Stimulated activated CD8-positive, alpha-beta memory T cell treated with anti-CD3 and anti-CD28 coated beads, Interleukin-4, amount 100 ng/mL, for 4 hours (primary cell): ENCODE data around the gene YPEL3.
A peak's percentile ranks its signal among the peaks of the same experiment; 100 is the strongest.

Experiments
- DNase-seq, 2 donors: peaks; one replicate each; pipeline ENCODE4 v3.0.0-alpha.2; 2020; ENCODE audit warnings: low read depth in 2 of 2, low spot score in 1 of 2

Gene YPEL3

DNA sequence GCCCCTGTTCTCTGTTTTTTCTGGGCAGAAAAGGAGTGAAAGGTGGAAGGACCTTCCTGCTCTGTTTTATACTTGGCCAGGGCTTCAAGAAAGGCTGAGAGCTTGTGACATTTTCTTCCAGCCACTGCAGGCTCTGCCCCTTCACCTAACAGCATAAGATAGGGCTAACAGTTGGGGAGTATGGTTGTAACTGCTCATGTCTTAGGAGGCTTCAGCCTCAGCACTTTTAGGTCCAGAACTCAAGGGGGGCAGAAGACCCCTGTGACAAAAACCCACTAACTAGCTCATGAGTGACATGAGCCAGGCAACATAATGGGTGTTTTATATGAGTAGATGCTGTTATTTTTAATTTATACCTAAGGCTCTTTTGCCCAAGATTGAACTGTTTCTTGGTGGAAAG is 25.5 kb downstream of the YPEL3 start:
- DNase-seq, result no peak

DNA sequence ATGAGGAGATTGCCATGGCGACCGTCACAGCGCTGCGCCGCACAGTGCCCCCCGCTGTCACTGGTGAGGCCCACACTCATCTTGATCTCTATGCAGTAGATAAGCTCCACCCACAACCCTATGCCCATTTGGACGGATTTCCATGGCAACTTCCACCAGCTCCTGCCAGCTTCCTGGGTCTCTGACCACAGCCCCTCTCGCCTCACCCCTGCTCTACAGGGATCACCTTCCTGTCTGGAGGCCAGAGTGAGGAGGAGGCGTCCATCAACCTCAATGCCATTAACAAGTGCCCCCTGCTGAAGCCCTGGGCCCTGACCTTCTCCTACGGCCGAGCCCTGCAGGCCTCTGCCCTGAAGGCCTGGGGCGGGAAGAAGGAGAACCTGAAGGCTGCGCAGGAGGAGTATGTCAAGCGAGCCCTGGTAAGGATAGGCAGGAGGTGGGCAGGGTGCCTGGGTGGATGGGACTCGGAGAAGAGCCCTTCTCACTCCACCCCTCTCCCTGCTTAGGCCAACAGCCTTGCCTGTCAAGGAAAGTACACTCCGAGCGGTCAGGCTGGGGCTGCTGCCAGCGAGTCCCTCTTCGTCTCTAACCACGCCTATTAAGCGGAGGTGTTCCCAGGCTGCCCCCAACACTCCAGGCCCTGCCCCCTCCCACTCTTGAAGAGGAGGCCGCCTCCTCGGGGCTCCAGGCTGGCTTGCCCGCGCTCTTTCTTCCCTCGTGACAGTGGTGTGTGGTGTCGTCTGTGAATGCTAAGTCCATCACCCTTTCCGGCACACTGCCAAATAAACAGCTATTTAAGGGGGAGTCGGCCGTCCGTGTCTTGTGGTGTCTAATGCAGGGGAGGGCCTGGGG is 26.2 kb downstream of the YPEL3 start:
- no peak for DNase-seq

DNA sequence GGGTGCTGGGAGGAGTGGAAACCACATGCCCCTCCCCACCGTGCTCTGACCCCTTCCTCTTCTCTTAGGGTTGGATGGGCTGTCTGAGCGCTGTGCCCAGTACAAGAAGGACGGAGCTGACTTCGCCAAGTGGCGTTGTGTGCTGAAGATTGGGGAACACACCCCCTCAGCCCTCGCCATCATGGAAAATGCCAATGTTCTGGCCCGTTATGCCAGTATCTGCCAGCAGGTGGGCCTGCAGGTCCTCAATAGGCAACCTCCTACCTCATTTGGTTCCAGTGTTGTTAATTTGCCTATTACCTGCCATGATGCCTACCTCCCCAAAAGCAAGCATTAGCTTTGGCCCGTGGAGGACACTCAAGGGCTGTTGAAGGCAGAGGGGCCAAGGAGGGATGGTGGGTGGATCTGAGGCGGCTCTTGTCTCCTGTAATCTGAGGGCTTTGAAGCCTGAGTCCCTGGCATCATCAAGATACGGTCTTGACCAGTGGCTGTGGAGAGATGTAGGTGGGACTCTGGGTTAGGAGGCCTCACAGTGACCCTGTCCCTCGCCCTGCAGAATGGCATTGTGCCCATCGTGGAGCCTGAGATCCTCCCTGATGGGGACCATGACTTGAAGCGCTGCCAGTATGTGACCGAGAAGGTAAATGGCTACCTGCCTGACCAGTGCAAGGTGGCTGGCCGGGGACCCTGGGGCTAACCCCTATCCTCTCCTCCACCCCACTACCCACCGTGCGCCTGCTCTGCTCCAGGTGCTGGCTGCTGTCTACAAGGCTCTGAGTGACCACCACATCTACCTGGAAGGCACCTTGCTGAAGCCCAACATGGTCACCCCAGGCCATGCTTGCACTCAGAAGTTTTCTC is 27.0 kb downstream of the YPEL3 start:
- DNase-seq, result no peak

DNA sequence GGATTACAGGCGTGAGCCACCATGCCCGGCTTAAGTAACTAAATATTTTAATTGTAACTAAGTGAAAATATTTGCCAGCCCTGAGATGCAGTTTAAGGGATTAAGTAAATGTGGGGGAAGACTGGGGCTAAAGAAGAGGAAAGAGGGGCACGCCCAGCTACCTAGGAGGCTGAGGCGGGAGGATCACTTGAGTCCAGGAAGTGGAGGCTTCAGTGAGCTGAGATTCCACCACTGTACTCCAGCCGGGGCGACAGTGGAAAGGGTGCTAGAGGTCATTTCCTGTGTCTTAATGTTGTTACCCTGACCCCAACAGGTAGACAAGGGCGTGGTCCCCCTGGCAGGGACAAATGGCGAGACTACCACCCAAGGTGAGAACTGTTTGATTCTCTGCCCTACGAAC is 27.7 kb downstream of the YPEL3 start:
- no peak for DNase-seq

DNA sequence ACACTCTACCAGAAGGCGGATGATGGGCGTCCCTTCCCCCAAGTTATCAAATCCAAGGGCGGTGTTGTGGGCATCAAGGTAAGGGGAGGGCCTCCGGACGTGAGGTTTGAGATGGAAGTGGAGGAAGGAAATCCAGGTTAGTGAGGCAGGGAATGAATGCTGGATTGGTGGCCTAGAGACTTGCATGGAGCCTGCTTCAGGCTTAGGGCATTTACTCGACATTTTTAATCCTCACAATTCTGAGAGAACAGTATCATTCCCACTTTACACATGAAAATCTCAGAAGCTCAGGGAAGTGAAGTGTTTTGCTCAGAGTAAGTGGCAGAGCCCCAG is 28.5 kb downstream of the YPEL3 start:
- no peak for DNase-seq

DNA sequence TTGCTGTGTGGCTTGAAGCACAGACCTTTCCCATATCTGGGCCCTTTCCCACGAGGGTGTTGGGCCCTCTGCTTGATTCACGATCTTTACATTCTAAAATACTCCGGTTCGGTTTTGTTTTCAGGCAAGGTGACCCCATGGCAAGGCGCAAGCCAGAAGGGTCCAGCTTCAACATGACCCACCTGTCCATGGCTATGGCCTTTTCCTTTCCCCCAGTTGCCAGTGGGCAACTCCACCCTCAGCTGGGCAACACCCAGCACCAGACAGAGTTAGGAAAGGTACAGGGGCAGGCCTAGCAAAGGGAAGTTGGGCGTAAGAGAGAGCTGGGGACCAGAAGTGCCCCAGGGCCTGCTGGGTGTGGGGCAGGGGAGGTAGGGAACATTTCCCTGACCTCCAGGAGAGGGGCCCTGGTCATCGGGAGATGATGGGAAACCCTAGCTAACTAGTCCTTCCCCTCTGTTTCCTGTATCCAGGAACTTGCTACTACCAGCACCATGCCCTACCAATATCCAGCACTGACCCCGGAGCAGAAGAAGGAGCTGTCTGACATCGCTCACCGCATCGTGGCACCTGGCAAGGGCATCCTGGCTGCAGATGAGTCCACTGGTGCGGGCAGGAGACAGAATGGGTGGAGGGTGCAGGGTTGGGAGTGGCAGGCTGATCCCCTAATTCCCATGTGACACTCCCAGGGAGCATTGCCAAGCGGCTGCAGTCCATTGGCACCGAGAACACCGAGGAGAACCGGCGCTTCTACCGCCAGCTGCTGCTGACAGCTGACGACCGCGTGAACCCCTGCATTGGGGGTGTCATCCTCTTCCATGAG is 29.0 kb downstream of the YPEL3 start:
- DNase-seq, result no peak

DNA sequence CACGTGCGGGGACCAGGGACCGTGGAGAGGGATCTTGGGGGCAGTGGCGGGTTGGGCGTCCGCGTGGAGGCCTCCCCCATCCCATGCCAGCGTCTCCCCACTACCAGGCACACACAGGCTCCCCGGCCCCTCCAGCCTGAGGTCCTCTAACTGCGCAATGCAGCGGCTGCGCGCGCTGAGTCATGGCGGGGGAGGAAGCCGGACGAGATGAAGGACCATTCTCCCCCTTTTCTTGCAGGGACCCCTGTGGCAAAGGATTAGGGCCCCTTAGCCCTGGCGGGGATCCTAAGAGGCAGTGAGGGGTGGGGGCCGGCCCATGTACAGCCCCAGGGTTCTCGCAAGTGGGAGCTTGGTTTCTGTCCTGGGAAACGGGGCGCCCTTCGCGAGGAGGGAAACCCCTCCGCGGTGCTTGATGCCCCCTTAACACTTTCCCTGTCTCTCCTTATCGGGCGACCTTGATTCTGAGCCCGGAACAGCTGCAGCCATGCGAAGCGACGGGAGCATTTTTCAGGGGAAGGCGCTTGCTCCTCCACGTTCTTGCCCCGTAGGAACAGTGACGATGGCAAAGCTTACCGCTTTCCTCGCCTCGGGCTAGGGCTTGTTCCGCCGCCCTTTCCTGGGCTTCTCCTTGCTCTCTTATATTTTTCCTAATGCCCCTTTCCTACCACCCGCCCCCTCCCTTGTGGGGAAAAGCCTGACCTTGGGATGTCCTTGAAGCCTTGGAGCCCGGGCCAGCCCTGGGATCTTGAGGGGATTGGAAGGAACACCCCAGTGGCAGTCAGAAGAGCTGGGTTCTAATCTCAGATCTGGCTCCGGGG is 29.9 kb downstream of the YPEL3 start:
- DNase-seq, result no peak

DNA sequence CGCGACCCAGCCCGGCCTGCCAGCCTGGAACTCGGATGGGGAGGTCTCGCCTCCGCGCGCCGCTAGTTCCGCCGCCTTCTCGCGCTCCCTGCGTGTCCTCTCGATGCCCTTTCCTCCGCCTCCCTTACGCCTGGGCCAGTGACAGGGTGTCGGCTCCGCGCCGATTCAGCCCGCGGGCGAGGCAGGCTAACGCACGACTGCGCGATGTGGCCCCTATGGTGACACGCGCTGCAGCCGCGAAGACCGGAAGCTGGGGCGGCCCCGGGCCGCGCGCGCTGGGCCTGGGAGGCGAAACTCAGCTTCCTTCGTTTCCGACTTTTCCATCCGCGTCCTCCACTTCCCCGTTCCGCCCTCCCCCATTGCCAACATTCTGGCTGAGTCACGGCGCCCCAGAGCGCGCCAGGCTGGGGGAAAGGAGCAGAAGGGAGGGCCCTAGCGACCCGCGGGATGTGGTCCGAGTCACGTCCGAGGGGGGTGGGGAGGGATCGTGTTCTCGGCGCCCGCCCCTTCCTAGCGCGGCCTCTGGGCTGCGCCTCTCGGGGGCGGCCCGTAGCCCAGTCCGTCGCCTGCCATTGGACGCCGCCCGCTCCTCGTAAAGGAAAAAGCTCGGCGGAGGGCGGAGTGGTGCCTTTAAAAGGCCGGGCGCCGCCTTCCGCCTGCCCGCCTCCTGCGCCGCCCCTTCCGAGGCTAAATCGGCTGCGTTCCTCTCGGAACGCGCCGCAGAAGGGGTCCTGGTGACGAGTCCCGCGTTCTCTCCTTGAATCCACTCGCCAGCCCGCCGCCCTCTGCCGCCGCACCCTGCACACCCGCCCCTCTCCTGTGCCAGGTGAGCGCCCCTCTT is 30.7 kb downstream of the YPEL3 start, which contains the start of gene ALDOA:
Gene ALDOA (plus strand): TSS at position 659 of the 841 bp plus-strand sequence. CDS start 1,138 bp downstream, outside the sequence.
- peak; percentile 82 to 94 for DNase-seq

DNA sequence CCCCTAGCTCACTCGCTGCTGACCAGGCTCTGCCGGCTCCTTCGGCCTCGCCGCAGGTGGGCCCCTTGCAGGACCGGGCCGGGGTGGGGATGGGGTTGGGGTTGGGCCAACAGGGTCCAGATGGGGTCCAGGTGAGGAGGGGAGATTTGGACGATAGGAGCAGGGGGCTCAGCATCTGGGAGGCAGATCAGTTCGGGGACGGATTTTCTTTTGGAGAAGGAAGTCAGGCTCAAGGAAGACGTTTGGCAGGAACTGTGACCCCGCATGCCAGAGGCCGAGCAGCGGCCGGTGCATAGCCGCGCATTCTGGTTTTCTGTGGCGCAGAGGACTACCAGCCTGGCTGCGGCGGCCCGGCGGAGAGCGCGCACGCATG is 31.3 kb downstream of the YPEL3 start:
- no peak for DNase-seq

DNA sequence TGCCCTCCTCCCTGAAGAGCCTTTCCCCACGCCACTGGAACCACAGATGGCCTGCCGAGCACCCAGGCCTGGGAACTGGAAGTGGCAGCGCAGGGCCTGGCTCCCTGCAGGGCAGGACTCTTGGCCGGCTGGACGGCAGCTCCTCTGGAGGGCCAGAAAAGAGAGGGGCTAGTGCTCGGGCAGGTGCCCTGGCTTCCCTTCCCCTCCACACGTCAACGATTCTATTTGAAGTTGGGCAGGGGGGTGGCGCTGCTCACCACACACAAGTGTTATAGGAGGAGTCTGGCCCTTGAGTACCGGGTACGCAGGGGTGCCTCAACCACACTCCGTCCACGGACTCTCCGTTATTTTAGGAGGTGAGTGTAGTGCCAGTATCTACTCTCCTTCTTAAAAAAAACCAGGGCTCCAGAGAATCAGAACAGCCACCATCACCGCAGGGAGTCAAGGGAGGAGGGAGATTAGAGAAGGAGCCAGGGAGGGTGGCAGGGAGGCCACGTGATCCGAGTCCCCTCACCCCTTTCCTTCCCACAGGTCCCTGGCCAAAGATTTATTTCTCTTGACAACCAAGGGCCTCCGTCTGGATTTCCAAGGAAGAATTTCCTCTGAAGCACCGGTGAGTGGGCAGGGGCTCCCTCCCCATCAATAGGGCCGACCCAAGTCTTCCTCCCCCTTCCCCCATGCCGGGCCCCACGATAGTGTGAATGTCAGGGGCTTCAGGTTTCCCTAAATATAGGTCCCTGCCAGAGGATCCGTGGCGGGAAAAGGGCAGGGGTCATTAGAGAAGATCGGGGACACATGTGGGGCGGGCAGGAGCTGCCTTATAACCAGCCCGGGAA is 31.9 kb downstream of the YPEL3 start:
- DNase-seq, result peak; percentile 43 to 47

DNA sequence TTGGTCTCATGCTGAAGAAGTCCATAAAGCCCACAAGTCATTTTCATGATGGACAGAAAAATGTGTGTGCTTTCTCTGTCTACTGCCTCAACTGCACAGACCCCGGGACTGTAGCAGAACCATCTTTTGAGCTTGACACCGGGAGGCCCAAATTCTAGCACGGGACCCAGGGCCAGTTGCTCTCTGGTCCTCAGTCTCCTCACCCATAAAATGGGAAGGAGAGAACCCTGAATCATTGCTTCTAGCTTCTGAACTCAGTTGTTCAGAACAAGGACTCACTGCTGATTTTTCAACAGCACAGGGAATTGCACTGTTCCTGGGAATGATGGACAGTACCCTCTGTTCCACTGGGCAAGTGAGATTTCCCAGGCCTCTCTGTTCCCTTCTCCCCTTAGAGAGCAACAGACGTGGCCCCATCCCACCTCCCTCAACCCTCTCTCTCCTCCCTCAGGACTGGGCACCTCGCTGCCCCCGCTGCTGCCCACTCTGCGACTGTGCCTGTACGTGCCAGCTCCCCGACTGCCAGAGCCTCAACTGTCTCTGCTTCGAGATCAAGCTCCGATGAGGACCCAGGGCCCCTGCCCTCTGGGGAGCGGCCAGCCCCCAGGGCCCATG is 32.6 kb downstream of the YPEL3 start:
- DNase-seq, result no peak

DNA sequence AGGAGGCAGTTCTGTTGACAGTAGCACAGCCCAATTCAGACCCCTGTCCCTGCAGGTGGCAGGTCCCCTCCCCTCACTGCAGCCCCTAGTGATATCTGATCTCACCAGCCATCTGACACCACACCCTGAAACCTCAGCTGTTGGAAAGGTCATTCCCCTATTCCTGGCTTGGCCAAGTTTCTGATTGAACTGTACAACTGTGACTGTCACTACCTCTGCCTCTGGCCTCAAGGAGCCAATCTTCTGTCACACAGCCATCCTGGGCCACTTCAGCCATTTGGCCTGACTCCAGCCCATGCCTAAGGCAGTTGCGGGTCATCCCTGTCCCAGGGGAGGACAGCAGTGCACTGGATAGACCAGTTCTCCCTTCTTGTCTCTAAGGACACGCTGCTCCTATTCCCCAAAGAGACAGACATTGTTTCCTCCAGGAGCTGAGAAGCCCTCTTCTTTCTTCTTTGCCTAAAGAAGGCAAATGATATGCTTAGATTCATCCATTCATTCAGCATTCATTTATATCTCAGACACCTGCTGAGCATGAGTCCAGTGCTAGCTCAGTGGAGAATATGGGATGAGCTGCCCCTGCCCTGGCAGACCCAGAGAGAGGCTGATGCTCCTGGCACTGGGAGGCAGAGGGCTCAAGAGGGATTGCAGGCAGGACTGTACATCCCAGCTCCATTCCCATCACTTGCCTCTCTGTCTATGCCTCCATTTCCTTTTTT is 35.0 kb downstream of the YPEL3 start:
- DNase-seq, result no peak

DNA sequence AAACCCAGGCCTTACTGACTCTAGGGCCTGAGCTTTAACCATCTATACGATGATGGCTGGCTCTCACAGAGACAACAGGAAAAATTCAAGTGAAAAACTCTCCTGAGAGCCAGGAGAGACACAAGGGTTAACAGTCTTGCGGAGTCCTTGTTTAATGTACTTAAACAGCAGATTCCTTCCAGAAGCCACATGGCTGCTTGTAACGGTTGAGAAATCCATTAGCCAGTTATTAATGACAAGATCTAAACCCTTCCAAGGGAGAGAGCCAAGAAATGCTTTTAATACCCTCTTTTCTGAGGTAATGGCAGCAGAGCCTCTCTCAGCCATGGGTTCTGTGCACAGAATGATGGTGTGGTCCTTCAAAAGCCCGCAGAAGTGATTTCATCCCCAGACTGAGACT is 35.7 kb downstream of the YPEL3 start:
- DNase-seq, result no peak

DNA sequence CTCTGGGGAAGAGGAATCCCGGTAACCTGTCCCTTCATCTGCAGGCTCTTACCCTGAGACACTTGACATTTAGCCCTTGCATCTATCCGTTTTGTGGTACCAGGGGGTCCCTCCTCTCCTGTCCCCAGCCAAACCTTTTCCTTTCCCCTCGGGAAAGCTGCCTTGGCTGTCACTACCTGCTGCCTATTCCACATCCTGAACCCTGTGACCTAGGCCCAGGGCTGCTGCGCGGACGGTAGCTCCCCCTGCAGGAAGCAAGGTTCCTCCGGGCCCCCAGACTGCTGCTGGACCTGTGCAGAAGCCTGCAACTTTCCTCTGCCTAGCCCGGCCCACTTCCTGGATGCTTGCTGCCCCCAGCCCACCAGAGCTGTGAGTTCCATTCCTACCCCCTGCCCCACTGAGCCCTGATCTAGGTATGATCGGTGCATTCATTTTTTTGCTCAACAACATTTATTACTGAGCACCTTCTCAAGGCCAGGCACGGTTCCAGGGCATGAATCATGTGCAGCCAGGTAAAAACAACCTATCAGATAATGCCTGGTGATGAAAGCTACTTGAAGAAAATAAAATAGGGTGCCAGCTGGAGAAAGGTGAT is 41.0 kb downstream of the YPEL3 start:
- no peak for DNase-seq

DNA sequence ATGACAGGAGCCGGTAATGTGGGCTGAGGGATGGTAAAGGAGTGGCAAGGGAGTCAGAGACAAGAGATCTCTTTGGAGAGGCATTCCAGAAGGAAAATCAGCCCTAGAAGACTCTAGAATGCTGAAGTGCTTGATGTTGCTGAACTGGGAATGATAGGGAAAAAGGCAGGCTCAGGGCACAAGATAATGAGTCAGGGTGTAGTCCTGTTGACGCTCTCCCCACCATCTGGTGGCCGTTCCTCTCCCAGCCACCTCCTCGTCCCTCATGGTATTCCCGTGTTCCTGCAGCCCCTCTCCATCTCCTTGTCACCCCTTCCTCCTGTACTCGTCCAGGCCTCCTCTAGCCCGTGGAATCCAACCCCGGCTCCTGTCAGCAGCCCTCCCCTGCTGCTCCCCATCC is 41.6 kb downstream of the YPEL3 start:
- no peak for DNase-seq

DNA sequence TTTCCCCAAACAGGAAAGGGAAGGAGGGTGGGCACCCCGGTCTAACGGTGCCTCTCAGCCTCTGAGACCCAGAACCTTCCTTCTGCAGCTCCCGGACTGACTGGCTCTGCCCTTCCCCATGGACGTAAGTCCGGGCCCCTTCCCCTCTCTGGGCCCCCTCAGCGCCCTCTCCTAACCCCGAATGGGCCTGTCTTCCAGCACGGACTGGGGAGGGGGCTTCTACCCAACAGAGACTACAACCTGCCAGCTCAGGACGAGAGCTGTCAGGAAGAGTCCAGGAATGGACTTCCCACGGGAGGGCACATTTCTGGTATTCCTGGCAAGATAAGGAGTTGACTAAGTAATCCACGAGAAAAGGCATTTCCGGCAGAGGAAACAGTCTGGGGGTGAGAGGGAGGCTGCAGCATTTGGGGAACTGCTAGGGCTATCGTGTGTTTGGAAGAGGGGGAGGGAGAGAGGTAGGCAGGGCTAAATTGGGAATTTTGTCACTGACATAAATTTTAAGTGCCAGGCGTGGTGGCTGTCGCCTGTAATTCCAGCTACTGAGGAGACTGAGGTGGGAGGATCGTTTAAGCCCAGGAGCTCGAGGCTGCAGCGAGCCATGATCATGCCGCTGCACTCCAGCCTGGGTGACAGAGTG is 42.5 kb downstream of the YPEL3 start:
- DNase-seq, result no peak
